Endothelial cell (in vitro differentiated cells): Measurements from ENCODE around the gene ATP6V1B1. TPM values are rescaled to one million over a fixed set of nuclear protein-coding genes. Genes with fewer than 3 reads are reported as not detected.

ENCODE experiments used
- DNase-seq: peaks from one replicate; pipeline ENCODE4 v3.0.0; 2021; ENCODE audit warnings: low spot score
- H3K27ac Mint-ChIP-seq: one replicate; pipeline ENCODE4 v1.8.0; 2021; ENCODE audit warnings: mixed read lengths, inconsistent platforms; ENCODE audit not compliant: unreplicated experiment
- H3K27me3 Mint-ChIP-seq: one replicate; pipeline ENCODE4 v1.8.0; 2021; ENCODE audit warnings: mild to moderate bottlenecking, moderate library complexity, mixed read lengths, inconsistent platforms; ENCODE audit not compliant: unreplicated experiment
- H3K36me3 Mint-ChIP-seq: one replicate; pipeline ENCODE4 v1.8.0; 2021; ENCODE audit warnings: mild to moderate bottlenecking, low read depth, mixed read lengths, inconsistent platforms; ENCODE audit not compliant: unreplicated experiment
- H3K4me1 Mint-ChIP-seq: one replicate; pipeline ENCODE4 v1.8.0; 2021; ENCODE audit warnings: mild to moderate bottlenecking, mixed read lengths, inconsistent platforms; ENCODE audit not compliant: unreplicated experiment
- H3K4me3 Mint-ChIP-seq: one replicate; pipeline ENCODE4 v1.8.0; 2021; ENCODE audit warnings: mild to moderate bottlenecking, mixed read lengths, inconsistent platforms; ENCODE audit not compliant: unreplicated experiment
- H3K9me3 Mint-ChIP-seq: one replicate; pipeline ENCODE4 v1.8.0; 2021; ENCODE audit warnings: mixed read lengths, inconsistent platforms; ENCODE audit not compliant: unreplicated experiment
- long read RNA-seq: library from polyadenylated mRNA; unstranded; transcript quantifications from one replicate; pipeline ENCODE4 v2.0.0, GENCODE V29; 2020; ENCODE audit not compliant: unreplicated experiment
- total RNA-seq: library from RNA; stranded (reverse); fragmentation: NEBNext Ultra II Directional; extraction: Animal tissue kit (Norgen Biotek cat#: 25700); gene quantifications from one replicate; pipeline ENCODE4 v1.2.1, GENCODE V29; 2021; ENCODE audit not compliant: unreplicated experiment
- TF ChIP-seq, protein P1 (sequence below): fragments of 200-600 bp; sonication (generic); IDR thresholded peaks from one replicate; pipeline ENCODE4 v1.5.0; 2021; ENCODE audit warnings: antibody characterized with exemption; ENCODE audit not compliant: unreplicated experiment

ATP6V1B1 gene
- total RNA-seq = not detected
- long read RNA-seq = 0 reads

DNA sequence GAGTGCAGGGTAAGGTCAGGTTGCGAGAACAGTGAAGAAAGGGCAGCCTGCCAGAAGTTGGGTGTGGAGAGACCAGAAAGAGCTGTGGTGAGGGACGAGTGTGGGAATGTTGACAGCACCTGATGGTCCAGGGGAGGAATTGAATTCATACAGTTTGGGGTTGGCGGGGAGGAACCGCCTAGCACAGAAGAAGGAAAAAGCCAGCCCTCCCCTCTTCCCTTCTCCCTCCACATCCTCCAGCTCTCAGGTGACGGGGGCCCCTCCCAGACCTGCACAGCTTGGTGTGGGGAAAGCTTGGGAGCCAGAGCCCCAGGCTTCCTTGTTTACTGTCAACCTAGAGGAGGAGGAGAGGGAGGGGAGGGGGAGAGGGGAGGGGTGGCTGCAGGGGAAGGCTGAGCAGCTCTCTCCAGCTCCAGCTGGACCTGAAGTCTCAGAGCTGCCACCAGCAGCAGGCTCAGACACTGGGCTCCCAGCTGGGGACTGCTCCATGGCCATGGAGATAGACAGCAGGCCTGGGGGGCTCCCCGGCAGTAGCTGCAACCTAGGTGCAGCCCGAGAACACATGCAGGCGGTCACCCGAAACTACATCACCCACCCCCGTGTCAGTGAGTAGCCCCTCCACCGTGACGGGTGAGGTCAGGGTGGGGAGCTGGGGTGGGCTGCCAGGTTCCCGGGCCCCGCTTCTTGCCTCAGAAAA lies at the start of gene ATP6V1B1:
Gene ATP6V1B1, plus strand, starts transcription at position 433 of the 697 bp plus-strand sequence. Its CDS starts 55 bp downstream, at position 488.
- H3K27me3 Mint-ChIP-seq = peaks cover 18% of the 10 kb centered on the region
- TF ChIP-seq, protein P1, sequence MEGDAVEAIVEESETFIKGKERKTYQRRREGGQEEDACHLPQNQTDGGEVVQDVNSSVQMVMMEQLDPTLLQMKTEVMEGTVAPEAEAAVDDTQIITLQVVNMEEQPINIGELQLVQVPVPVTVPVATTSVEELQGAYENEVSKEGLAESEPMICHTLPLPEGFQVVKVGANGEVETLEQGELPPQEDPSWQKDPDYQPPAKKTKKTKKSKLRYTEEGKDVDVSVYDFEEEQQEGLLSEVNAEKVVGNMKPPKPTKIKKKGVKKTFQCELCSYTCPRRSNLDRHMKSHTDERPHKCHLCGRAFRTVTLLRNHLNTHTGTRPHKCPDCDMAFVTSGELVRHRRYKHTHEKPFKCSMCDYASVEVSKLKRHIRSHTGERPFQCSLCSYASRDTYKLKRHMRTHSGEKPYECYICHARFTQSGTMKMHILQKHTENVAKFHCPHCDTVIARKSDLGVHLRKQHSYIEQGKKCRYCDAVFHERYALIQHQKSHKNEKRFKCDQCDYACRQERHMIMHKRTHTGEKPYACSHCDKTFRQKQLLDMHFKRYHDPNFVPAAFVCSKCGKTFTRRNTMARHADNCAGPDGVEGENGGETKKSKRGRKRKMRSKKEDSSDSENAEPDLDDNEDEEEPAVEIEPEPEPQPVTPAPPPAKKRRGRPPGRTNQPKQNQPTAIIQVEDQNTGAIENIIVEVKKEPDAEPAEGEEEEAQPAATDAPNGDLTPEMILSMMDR = no peak
- H3K36me3 Mint-ChIP-seq = no peaks in the 10 kb centered on the region
- no peaks in the 10 kb centered on the region for H3K9me3 Mint-ChIP-seq
- peak within 1 kb of the TSS; percentile 15 for H3K27ac Mint-ChIP-seq
- DNase-seq = no peak
- no peak within 1 kb of the TSS for H3K4me3 Mint-ChIP-seq
- H3K4me1 Mint-ChIP-seq = peaks cover 13% of the 10 kb centered on the region

DNA sequence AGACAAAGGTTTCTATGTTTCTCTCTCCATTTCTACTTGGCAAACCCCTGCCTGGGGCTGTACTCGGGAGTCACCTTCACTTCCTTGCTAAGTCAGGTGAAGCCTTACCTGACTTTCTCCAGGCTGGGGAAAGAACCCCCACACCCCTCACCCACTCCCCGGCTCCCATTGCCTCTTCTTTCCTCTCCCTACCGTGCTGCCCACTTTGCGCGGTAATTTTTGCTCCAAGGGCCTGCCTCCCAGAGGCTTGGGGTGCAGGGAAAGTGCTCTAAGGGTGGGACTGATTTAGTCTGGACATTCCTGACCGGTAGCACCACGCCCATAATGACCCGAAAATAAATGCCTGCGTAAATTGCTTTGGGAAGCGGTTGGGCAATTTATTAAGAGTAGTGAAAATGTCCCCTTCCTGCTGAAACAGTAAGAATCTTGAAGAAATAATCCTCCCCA lies 49.1 kb upstream of the ATP6V1B1 start:
- H3K27me3 Mint-ChIP-seq = peaks cover 37% of the 10 kb centered on the region
- no peak for DNase-seq
- TF ChIP-seq, protein P1 = no peak
- no peak overlapping the region for H3K27ac Mint-ChIP-seq
- peaks cover 6% of the 10 kb centered on the region for H3K36me3 Mint-ChIP-seq
- peaks cover 39% of the 10 kb centered on the region for H3K4me1 Mint-ChIP-seq
- peak overlapping the region; percentile 76 for H3K4me3 Mint-ChIP-seq
- no peaks in the 10 kb centered on the region for H3K9me3 Mint-ChIP-seq

DNA sequence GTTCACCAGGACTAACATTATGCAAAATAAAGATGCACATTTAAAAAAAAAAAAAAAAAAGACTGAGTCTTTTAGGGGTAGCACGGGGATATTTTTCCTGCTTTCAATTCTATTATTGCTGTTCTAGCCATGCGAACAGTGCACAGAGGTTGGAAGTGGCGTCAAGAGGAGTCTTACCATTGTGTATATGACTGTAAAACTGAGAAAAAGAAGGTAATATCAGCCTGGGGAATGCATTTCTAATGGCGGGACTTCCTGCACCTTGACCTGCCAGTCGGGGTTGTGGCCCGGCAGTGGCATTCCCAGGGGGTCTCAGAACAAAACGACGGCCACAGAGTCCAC lies 48.5 kb upstream of the ATP6V1B1 start:
- H3K36me3 Mint-ChIP-seq = peaks cover 6% of the 10 kb centered on the region
- no peaks in the 10 kb centered on the region for H3K9me3 Mint-ChIP-seq

DNA sequence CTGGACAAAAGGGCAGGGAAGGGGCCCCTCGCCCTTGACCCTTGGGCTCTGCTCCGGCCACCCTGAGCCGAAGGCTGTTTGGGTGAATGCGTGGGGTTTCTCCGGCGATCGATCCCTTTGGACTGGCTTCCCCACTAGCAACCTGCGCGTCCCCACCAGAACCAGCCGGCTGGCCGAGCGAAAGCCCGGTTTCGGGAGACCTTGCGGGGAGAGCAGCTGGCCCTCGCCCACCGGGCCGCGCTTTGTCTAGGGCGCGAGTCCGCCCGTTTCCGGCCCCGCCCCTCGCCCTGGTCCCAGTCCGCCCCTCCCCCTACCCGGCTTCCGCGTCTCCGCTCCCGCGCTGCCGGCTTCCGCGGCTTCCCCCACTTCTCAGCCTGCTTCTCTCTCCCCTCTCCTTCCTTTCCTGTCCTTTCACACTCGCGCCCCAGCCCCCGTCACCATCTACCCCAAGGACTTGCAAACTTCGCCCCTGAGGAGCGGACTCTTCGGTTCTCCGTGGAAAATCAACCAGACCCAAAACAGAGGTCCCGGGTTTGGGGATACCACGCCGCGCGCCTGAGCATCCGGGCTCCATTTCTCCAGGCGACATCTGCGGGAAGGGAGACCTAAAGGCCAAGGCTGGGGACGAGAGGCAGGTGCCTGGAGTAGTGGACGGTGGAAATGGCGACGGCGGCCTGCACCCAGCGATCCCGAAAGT lies 48.0 kb upstream of the ATP6V1B1 start:
- Mint-ChIP-seq H3K27me3 (peaks cover 35% of the 10 kb centered on the region), H3K9me3 (no peaks in the 10 kb centered on the region), H3K27ac (no peak overlapping the region), H3K4me1 (peaks cover 46% of the 10 kb centered on the region), H3K36me3 (peaks cover 7% of the 10 kb centered on the region), H3K4me3 (peak overlapping the region; percentile 68)
- TF ChIP-seq, protein P1 = no peak
- DNase-seq = no peak

More for the DNA sequence above, 48.5 kb upstream of the ATP6V1B1 start:
- Mint-ChIP-seq H3K4me1 (peaks cover 44% of the 10 kb centered on the region), H3K4me3 (peak overlapping the region; percentile 76), H3K27ac (no peak overlapping the region), H3K27me3 (peaks cover 37% of the 10 kb centered on the region)
- TF ChIP-seq, protein P1 = no peak
- no peak for DNase-seq
